ENCODE results near the gene GRIN2C.

Gene GRIN2C

DNA sequence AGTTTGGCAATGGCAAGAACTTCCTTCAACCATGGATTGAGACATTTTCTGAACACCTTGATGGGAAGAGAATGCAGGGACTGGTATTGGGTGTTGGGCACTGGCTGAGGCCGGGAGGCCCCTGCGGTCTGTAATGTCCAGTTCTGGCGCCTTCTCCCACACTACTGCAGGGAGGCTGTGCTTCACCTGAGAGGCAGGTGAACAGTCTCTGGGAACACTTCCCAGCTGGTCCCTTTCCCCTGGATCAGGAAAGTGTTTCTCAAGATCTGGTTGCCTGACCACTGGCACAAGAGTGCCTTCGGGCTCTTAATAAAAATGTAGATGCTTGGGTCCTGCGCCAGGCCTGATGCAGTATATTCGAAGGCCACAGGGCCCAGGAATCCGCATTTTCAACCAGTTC lies 55.0 kb downstream of the GRIN2C start:
- Histone ChIP-seq H3K36me3 (peaks cover 62% of the 10 kb centered on the region), H3K27ac (no peak overlapping the region), H3K4me1 (ENCODE audit: control insufficient read depth in 1 of 2, insufficient read depth in 1 of 2, low read depth in 1 of 2, low read length in 1 of 2) (peaks cover 4 to 9% of the 10 kb centered on the region in 2 experiments), H3K4me3 (ENCODE audit: low read depth in 1 of 2, low read length in 1 of 2) (no peak overlapping the region), H3K27me3 (peaks cover 8% of the 10 kb centered on the region), H3K9me3 (no peaks in the 10 kb centered on the region)
- TF ChIP-seq, protein P1, sequence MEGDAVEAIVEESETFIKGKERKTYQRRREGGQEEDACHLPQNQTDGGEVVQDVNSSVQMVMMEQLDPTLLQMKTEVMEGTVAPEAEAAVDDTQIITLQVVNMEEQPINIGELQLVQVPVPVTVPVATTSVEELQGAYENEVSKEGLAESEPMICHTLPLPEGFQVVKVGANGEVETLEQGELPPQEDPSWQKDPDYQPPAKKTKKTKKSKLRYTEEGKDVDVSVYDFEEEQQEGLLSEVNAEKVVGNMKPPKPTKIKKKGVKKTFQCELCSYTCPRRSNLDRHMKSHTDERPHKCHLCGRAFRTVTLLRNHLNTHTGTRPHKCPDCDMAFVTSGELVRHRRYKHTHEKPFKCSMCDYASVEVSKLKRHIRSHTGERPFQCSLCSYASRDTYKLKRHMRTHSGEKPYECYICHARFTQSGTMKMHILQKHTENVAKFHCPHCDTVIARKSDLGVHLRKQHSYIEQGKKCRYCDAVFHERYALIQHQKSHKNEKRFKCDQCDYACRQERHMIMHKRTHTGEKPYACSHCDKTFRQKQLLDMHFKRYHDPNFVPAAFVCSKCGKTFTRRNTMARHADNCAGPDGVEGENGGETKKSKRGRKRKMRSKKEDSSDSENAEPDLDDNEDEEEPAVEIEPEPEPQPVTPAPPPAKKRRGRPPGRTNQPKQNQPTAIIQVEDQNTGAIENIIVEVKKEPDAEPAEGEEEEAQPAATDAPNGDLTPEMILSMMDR (IDR thresholded peaks at IDR 0.05) = no peak

DNA sequence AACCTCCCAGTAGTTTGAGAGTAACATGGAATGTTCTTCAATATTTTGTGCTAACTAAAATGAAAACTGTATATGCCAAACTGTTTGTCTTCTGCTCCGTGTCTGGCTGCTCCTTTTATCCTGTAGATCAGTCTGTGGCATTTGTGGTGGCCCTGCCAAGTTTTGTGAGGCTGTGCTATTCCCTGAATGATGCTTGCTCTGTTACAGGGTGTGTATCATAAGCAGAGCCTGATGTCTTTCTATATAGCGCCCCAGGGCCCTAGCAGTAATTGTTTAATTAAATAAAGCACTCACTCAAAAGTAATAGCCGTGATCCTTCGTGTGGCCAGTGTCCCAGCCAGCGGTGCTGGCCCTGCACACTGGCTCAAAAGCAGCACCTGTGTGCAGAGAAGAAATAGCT lies 55.7 kb downstream of the GRIN2C start:
- TF ChIP-seq, protein P1 (IDR thresholded peaks at IDR 0.05) = no peak
- H3K27ac ChIP-seq = no peak overlapping the region
- H3K27me3 ChIP-seq = peaks cover 8% of the 10 kb centered on the region
- H3K9me3 ChIP-seq = no peaks in the 10 kb centered on the region
- H3K4me3 ChIP-seq (ENCODE audit: low read depth in 1 of 2, low read length in 1 of 2) = no peak overlapping the region
- H3K4me1 ChIP-seq (ENCODE audit: control insufficient read depth in 1 of 2, insufficient read depth in 1 of 2, low read depth in 1 of 2, low read length in 1 of 2) = peaks cover 0 to 4% of the 10 kb centered on the region in 2 experiments
- H3K36me3 ChIP-seq = peaks cover 69% of the 10 kb centered on the region

DNA sequence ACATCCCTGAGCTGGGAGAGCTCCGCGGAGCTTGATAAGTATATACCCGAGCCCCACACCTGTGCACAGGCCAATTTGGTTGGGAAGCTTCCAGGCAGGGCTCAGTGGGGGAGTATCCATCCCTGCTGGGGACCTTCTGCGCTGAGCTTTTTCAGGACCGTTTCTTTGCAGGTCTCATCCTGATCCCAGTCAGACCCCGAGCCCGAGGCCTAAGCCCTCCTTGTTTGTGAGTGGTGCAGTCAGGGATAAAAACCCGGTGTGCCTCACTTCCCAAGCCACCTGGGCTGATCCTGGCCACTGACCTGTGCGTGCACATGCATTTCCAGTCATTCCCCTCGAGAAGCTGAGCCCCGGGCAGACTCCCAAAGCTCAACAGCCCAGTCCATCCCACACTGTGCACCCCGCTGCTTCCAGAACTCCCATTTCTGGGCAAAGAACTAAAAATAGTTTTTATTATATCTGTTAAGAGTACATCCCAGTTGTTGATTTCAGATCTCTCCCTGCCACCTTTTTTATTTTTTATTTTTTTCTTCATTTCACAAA lies 56.2 kb downstream of the GRIN2C start:
- Histone ChIP-seq H3K9me3 (no peaks in the 10 kb centered on the region), H3K4me1 (ENCODE audit: control insufficient read depth in 1 of 2, insufficient read depth in 1 of 2, low read depth in 1 of 2, low read length in 1 of 2) (no peaks in the 10 kb centered on the region), H3K27ac (no peak overlapping the region), H3K4me3 (ENCODE audit: low read depth in 1 of 2, low read length in 1 of 2) (no peak overlapping the region), H3K36me3 (peaks cover 75% of the 10 kb centered on the region), H3K27me3 (peaks cover 5% of the 10 kb centered on the region)
- TF ChIP-seq, protein P1 (IDR thresholded peaks at IDR 0.05) = no peak

DNA sequence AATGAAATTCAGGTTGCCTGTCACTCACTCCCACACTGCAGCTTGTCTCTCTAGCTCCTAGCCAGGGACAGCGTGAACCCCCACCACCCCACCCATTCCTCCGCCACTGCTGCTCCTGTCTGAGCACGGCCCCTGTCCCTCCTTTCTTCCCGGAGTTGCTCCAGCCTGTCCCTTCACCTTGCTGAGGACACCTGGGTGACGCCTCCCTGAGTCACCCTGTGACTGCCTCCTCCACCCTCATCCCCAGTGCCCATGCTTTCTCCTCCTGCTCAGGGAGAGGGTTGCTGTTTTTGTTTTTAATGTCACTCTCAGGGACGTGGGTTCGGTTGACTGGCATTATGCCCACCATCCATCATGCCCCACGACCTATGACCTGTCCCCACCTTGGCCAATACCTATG lies 57.8 kb downstream of the GRIN2C start:
- Histone ChIP-seq H3K4me1 (ENCODE audit: control insufficient read depth in 1 of 2, insufficient read depth in 1 of 2, low read depth in 1 of 2, low read length in 1 of 2) (no peaks in the 10 kb centered on the region), H3K4me3 (ENCODE audit: low read depth in 1 of 2, low read length in 1 of 2) (no peak overlapping the region), H3K27me3 (no peaks in the 10 kb centered on the region), H3K36me3 (peaks cover 90% of the 10 kb centered on the region), H3K27ac (no peak overlapping the region), H3K9me3 (no peaks in the 10 kb centered on the region)
- TF ChIP-seq, protein P1 (IDR thresholded peaks at IDR 0.05) = no peak

DNA sequence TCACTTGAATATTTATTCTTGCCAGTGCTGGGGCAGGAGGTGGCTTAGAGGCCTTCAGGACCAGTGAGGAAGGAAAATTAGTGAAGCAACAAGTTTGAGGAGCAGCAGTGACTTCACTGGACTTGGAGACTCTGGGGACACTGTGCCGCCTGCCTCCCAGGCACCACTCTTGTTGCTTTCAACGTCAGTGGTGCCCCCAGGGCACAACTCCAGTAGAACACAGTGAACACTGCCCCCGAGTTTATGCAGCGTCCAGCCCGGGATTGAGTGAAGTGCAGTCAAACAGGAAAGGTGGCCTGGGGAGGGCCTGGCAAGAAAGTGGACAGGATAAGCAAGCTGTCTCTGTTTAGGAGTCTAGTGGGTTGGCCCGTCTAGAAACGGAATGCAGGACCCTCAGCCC lies 59.2 kb downstream of the GRIN2C start:
- H3K4me3 ChIP-seq (ENCODE audit: low read depth in 1 of 2, low read length in 1 of 2) = no peak overlapping the region
- no peaks in the 10 kb centered on the region for H3K27me3 ChIP-seq
- H3K9me3 ChIP-seq = no peaks in the 10 kb centered on the region
- TF ChIP-seq, protein P1 (IDR thresholded peaks at IDR 0.05) = no peak
- peaks cover 97% of the 10 kb centered on the region for H3K36me3 ChIP-seq
- no peaks in the 10 kb centered on the region for H3K4me1 ChIP-seq (ENCODE audit: control insufficient read depth in 1 of 2, insufficient read depth in 1 of 2, low read depth in 1 of 2, low read length in 1 of 2)
- H3K27ac ChIP-seq = no peak overlapping the region

DNA sequence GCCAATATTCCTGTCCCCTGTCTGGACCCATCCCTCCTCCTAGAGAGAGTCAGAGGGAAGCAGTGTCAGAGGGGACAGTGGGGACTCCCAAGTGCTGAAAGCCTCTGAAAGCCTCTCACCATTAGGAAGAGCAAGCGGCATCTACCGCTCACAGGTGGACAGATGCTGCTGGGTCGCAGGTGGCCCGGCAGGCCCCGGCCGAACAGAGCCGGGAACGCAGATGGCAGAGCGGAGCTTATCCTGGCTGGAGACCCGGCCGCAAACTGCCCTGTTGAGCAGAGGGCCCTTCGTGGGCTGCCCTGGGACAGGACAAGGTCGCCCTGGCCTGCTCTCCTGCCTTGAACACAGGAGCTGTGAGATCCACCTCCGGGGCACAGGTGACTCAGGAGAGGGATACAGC lies 60.6 kb downstream of the GRIN2C start:
- TF ChIP-seq, protein P1 (IDR thresholded peaks at IDR 0.05) = no peak
- no peaks in the 10 kb centered on the region for H3K9me3 ChIP-seq
- no peaks in the 10 kb centered on the region for H3K4me1 ChIP-seq (ENCODE audit: control insufficient read depth in 1 of 2, insufficient read depth in 1 of 2, low read depth in 1 of 2, low read length in 1 of 2)
- peaks cover 97% of the 10 kb centered on the region for H3K36me3 ChIP-seq
- no peak overlapping the region for H3K4me3 ChIP-seq (ENCODE audit: low read depth in 1 of 2, low read length in 1 of 2)
- no peak overlapping the region for H3K27ac ChIP-seq
- H3K27me3 ChIP-seq = no peaks in the 10 kb centered on the region
